Stimulated activated CD8-positive, alpha-beta memory T cell treated with anti-CD3 and anti-CD28 coated beads, Interleukin-4, amount 100 ng/mL, for 1 hour (primary cell): ENCODE measurements around the gene GJD3.
"Not testable (repeated sequence)": the region's sequence is repeated elsewhere in the genome, so short reads cannot be mapped to it uniquely, and the experiment has no call there.

Experiments used
- DNase-seq, 2 donors: peaks; one replicate each; pipeline ENCODE4 v3.0.0-alpha.2; 2020; ENCODE audit warnings: low read depth in 2 of 2, low spot score in 1 of 2

GJD3 gene

GRCh38 chr17:40369923-40370322, 5.4 kb upstream of the GJD3 start:
- DNase-seq = no peak

- not testable (repeated sequence) for DNase-seq
Measured at GRCh38 chr17:40367728-40368127, 3.2 kb upstream of the GJD3 start.

- DNase-seq = no peak
Measured at GRCh38 chr17:40366861-40367518, 2.5 kb upstream of the GJD3 start.

- DNase-seq = no peak
Measured at GRCh38 chr17:40366076-40366860, 1.7 kb upstream of the GJD3 start.

GRCh38 chr17:40364906-40365305, 369 bp upstream of the GJD3 start:
- no peak for DNase-seq

GRCh38 chr17:40363111-40363827, 1.3 kb downstream of the GJD3 start:
- DNase-seq = no peak

- peak; percentile 43 to 57 for DNase-seq
Measured at GRCh38 chr17:40362696-40363110, 1.8 kb downstream of the GJD3 start.

GRCh38 chr17:40361925-40362695, 2.4 kb downstream of the GJD3 start:
- no peak for DNase-seq

- no peak for DNase-seq
Measured at GRCh38 chr17:40361063-40361924, 3.2 kb downstream of the GJD3 start.

- no peak for DNase-seq
Measured at GRCh38 chr17:40360091-40360490, 4.4 kb downstream of the GJD3 start.

- DNase-seq = peak; percentile 83 to 84
Measured at GRCh38 chr17:40358323-40359038, 6.1 kb downstream of the GJD3 start.

- no peak for DNase-seq
Measured at GRCh38 chr17:40356990-40357881, 7.3 kb downstream of the GJD3 start.

- DNase-seq = no peak
Measured at GRCh38 chr17:40355804-40356758, 8.5 kb downstream of the GJD3 start.

- peak; percentile 54 to 62 for DNase-seq
Measured at GRCh38 chr17:40355123-40355803, 9.3 kb downstream of the GJD3 start.

GRCh38 chr17:40354221-40355122, 10.1 kb downstream of the GJD3 start:
- no peak for DNase-seq
